ENCODE data around the gene ACTR5.

The ACTR5 gene

GRCh38 chr20:38725148-38725901 is 22.9 kb upstream of the ACTR5 start:
- H3K4me3 ChIP-seq (ENCODE audit: low read depth, low read length) = no peak overlapping the region
- TF ChIP-seq, protein P1, sequence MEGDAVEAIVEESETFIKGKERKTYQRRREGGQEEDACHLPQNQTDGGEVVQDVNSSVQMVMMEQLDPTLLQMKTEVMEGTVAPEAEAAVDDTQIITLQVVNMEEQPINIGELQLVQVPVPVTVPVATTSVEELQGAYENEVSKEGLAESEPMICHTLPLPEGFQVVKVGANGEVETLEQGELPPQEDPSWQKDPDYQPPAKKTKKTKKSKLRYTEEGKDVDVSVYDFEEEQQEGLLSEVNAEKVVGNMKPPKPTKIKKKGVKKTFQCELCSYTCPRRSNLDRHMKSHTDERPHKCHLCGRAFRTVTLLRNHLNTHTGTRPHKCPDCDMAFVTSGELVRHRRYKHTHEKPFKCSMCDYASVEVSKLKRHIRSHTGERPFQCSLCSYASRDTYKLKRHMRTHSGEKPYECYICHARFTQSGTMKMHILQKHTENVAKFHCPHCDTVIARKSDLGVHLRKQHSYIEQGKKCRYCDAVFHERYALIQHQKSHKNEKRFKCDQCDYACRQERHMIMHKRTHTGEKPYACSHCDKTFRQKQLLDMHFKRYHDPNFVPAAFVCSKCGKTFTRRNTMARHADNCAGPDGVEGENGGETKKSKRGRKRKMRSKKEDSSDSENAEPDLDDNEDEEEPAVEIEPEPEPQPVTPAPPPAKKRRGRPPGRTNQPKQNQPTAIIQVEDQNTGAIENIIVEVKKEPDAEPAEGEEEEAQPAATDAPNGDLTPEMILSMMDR (IDR thresholded peaks at IDR 0.05; ENCODE audit: low read depth, low read length) = no peak

- no peak overlapping the region for H3K4me3 ChIP-seq (ENCODE audit: low read depth, low read length)
- TF ChIP-seq, protein P1 (IDR thresholded peaks at IDR 0.05; ENCODE audit: low read depth, low read length) = peak; percentile 64
Measured at GRCh38 chr20:38725931-38726803, 22.1 kb upstream of the ACTR5 start.

GRCh38 chr20:38726804-38727606 is 21.3 kb upstream of the ACTR5 start:
- H3K4me3 ChIP-seq (ENCODE audit: low read depth, low read length) = no peak overlapping the region
- TF ChIP-seq, protein P1 (IDR thresholded peaks at IDR 0.05; ENCODE audit: low read depth, low read length) = no peak

DNA sequence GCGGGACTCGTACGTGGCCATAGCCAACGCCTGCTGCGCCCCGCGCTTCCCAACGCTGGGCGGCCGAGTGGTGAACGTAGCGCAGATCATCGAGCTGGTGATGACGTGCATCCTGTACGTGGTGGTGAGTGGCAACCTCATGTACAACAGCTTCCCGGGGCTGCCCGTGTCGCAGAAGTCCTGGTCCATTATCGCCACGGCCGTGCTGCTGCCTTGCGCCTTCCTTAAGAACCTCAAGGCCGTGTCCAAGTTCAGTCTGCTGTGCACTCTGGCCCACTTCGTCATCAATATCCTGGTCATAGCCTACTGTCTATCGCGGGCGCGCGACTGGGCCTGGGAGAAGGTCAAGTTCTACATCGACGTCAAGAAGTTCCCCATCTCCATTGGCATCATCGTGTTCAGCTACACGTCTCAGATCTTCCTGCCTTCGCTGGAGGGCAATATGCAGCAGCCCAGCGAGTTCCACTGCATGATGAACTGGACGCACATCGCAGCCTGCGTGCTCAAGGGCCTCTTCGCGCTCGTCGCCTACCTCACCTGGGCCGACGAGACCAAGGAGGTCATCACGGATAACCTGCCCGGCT is 20.6 kb upstream of the ACTR5 start:
- TF ChIP-seq, protein P1 (IDR thresholded peaks at IDR 0.05; ENCODE audit: low read depth, low read length) = no peak
- H3K4me3 ChIP-seq (ENCODE audit: low read depth, low read length) = no peak overlapping the region

GRCh38 chr20:38728191-38728781 is 20.0 kb upstream of the ACTR5 start:
- no peak overlapping the region for H3K4me3 ChIP-seq (ENCODE audit: low read depth, low read length)
- TF ChIP-seq, protein P1 (IDR thresholded peaks at IDR 0.05; ENCODE audit: low read depth, low read length) = no peak

- H3K4me3 ChIP-seq (ENCODE audit: low read depth, low read length) = no peak overlapping the region
Measured at GRCh38 chr20:38728911-38729642, 19.2 kb upstream of the ACTR5 start.

More at GRCh38 chr20:38728911-38729642, 19.2 kb upstream of the ACTR5 start:
- TF ChIP-seq, protein P1 (IDR thresholded peaks at IDR 0.05; ENCODE audit: low read depth, low read length) = no peak
